Measurements from ENCODE around the gene COPS6.

COPS6 gene

GRCh38 chr7:100088621-100089457 lies at the start of gene COPS6:
Gene COPS6, plus strand, starts transcription at chr7:100088969. Its CDS starts 22 bp downstream, at chr7:100088991.
- peak; percentile 70 for FAIRE-seq
- DNase-seq (ENCODE audit: extremely low spot score, insufficient read length, low read depth), result peak; percentile 74

GRCh38 chr7:100040575-100040974 lies 48.2 kb upstream of the COPS6 start:
- FAIRE-seq (no peak), DNase-seq (ENCODE audit: extremely low spot score, insufficient read length, low read depth) (no peak)

- DNase-seq (ENCODE audit: extremely low spot score, insufficient read length, low read depth), result peak; percentile 17
- FAIRE-seq, result no peak
Measured at GRCh38 chr7:100044718-100045117, 44.1 kb upstream of the COPS6 start.

GRCh38 chr7:100048680-100049079 lies 40.1 kb upstream of the COPS6 start:
- no peak for FAIRE-seq
- no peak for DNase-seq (ENCODE audit: extremely low spot score, insufficient read length, low read depth)

GRCh38 chr7:100049441-100050291 lies 39.1 kb upstream of the COPS6 start, which contains the start of gene ZSCAN21:
Gene ZSCAN21, plus strand, starts transcription at chr7:100049774. Its CDS starts 7,233 bp downstream, at chr7:100057007.
- FAIRE-seq, result no peak

GRCh38 chr7:100051611-100052010 lies 37.2 kb upstream of the COPS6 start:
- FAIRE-seq (no peak), DNase-seq (ENCODE audit: extremely low spot score, insufficient read length, low read depth) (no peak)

More at GRCh38 chr7:100049441-100050291, 39.1 kb upstream of the COPS6 start, which contains the start of gene ZSCAN21:
- DNase-seq (ENCODE audit: extremely low spot score, insufficient read length, low read depth), result peak; percentile 79

GRCh38 chr7:100053215-100053614 lies 35.6 kb upstream of the COPS6 start:
- FAIRE-seq, result no peak

GRCh38 chr7:100057006-100057405 lies 31.8 kb upstream of the COPS6 start:
- DNase-seq (ENCODE audit: extremely low spot score, insufficient read length, low read depth), result no peak
- FAIRE-seq, result no peak

More at GRCh38 chr7:100053215-100053614, 35.6 kb upstream of the COPS6 start:
- no peak for DNase-seq (ENCODE audit: extremely low spot score, insufficient read length, low read depth)

- DNase-seq (ENCODE audit: extremely low spot score, insufficient read length, low read depth), result no peak
- no peak for FAIRE-seq
Measured at GRCh38 chr7:100059251-100059739, 29.5 kb upstream of the COPS6 start.

- DNase-seq (ENCODE audit: extremely low spot score, insufficient read length, low read depth), result no peak
- no peak for FAIRE-seq
Measured at GRCh38 chr7:100061518-100062193, 27.1 kb upstream of the COPS6 start.

GRCh38 chr7:100063376-100063775 lies 25.4 kb upstream of the COPS6 start:
- FAIRE-seq, result no peak
- DNase-seq (ENCODE audit: extremely low spot score, insufficient read length, low read depth), result no peak

- DNase-seq (ENCODE audit: extremely low spot score, insufficient read length, low read depth), result no peak
- FAIRE-seq, result no peak
Measured at GRCh38 chr7:100064162-100064561, 24.6 kb upstream of the COPS6 start.

GRCh38 chr7:100065452-100066186 lies 23.1 kb upstream of the COPS6 start:
- DNase-seq (ENCODE audit: extremely low spot score, insufficient read length, low read depth), result no peak
- no peak for FAIRE-seq

- no peak for DNase-seq (ENCODE audit: extremely low spot score, insufficient read length, low read depth)
Measured at GRCh38 chr7:100066953-100067352, 21.8 kb upstream of the COPS6 start.

GRCh38 chr7:100069991-100070390 lies 18.8 kb upstream of the COPS6 start:
- FAIRE-seq, result no peak
- no peak for DNase-seq (ENCODE audit: extremely low spot score, insufficient read length, low read depth)

More at GRCh38 chr7:100066953-100067352, 21.8 kb upstream of the COPS6 start:
- FAIRE-seq, result no peak

GRCh38 chr7:100071018-100071723 lies 17.6 kb upstream of the COPS6 start:
- FAIRE-seq (no peak), DNase-seq (ENCODE audit: extremely low spot score, insufficient read length, low read depth) (no peak)

GRCh38 chr7:100072462-100072861 lies 16.3 kb upstream of the COPS6 start:
- no peak for DNase-seq (ENCODE audit: extremely low spot score, insufficient read length, low read depth)
- FAIRE-seq, result no peak

- no peak for FAIRE-seq
Measured at GRCh38 chr7:100074841-100075240, 13.9 kb upstream of the COPS6 start.

GRCh38 chr7:100075418-100075817 lies 13.4 kb upstream of the COPS6 start:
- FAIRE-seq, result no peak
- DNase-seq (ENCODE audit: extremely low spot score, insufficient read length, low read depth), result no peak

More at GRCh38 chr7:100074841-100075240, 13.9 kb upstream of the COPS6 start:
- no peak for DNase-seq (ENCODE audit: extremely low spot score, insufficient read length, low read depth)
